Limb (tissue), 2 donors: ENCODE data around the gene ABHD4.

Experiments used
- DNase-seq, 2 donors: peaks; one replicate each; pipeline ENCODE4 v3.0.0-alpha.2; 2016; ENCODE audit errors: extremely low spot score in 2 of 2

ABHD4 gene

GRCh38 chr14:22660654-22661053, 62.6 kb downstream of the ABHD4 start:
- DNase-seq: no peak
